A673 (cell line): Measurements from ENCODE around the gene ZNF268. TPM values are rescaled to one million over a fixed set of nuclear protein-coding genes. Genes with fewer than 3 reads are reported as not detected.

Source experiments
- BruUV-seq: library from RNA; stranded (reverse); fragments of 400-500 nt; replicated peaks from 2 replicates; lab custom pipeline; 2021; lab: Mats Ljungman, UMichigan
- CTCF ChIA-PET: fragments of 300-600 bp; sonication (Branson Sonifier 250); formaldehyde crosslinking; loops from one replicate; lab custom pipeline; 2022; ENCODE audit warnings: antibody characterized with exemption; lab: Charles Lee
- POLR2A ChIA-PET: fragments of 300-600 bp; sonication (Branson Sonifier 250); formaldehyde crosslinking; loops from one replicate; lab custom pipeline; 2022; ENCODE audit warnings: antibody characterized with exemption; ENCODE audit not compliant: low non-redundant PET; lab: Charles Lee
- DNase-seq: peaks from one replicate; pipeline ENCODE4 v3.0.0-alpha.2; 2015; ENCODE audit warnings: low spot score
- H3K27ac ChIP-seq: fragments of 200-600 bp; sonication (generic); 2 replicates; pipeline ENCODE4 v1.5.1; 2016; ENCODE audit warnings: mixed run types, low read depth, mild to moderate bottlenecking, mixed read lengths, antibody characterized with exemption, low read length; ENCODE audit not compliant: poor library complexity, severe bottlenecking
- H3K27me3 ChIP-seq: fragments of 200-600 bp; sonication (generic); replicated peaks from 2 replicates; pipeline ENCODE4 v1.6.1; 2017; ENCODE audit warnings: mixed run types, low read depth, mild to moderate bottlenecking, mixed read lengths, antibody characterized with exemption, low read length; ENCODE audit not compliant: insufficient read depth, poor library complexity
- H3K36me3 ChIP-seq: fragments of 200-600 bp; sonication (generic); 2 replicates; pipeline ENCODE4 v1.6.1; 2016; ENCODE audit warnings: mixed run types, mild to moderate bottlenecking, mixed read lengths, antibody characterized with exemption, low read length; ENCODE audit not compliant: insufficient read depth, poor library complexity, severe bottlenecking
- H3K4me1 ChIP-seq: fragments of 200-600 bp; sonication (generic); 2 replicates; pipeline ENCODE4 v1.6.1; 2017; ENCODE audit warnings: mixed run types, mild to moderate bottlenecking, mixed read lengths, antibody characterized with exemption, low read length; ENCODE audit not compliant: insufficient read depth, poor library complexity, severe bottlenecking
- H3K4me3 ChIP-seq: fragments of 200-600 bp; sonication (generic); 2 replicates; pipeline ENCODE4 v1.5.1; 2016; ENCODE audit warnings: low read depth, mixed run types, mild to moderate bottlenecking, mixed read lengths, low read length; ENCODE audit not compliant: poor library complexity, severe bottlenecking
- H3K9me3 ChIP-seq: fragments of 200-600 bp; sonication (generic); 2 replicates; pipeline ENCODE4 v1.6.1; 2016; ENCODE audit warnings: mixed run types, low read depth, mild to moderate bottlenecking, mixed read lengths, antibody characterized with exemption, low read length; ENCODE audit not compliant: poor library complexity, severe bottlenecking
- CTCF ChIP-seq: fragments of 300-800, 200-600 bp; sonication (generic); conservative IDR thresholded peaks from 2 replicates; pipeline ENCODE4 v1.5.1; 2017; ENCODE audit warnings: low read depth, mild to moderate bottlenecking, antibody characterized with exemption, low read length, moderate library complexity, mixed read lengths
- EZH2 ChIP-seq: fragments of 200-600 bp; sonication (generic); IDR thresholded peaks from 2 replicates; pipeline ENCODE4 v1.6.1; 2017; ENCODE audit warnings: borderline replicate concordance, low read depth, mild to moderate bottlenecking, mixed read lengths, antibody characterized with exemption, low read length; ENCODE audit not compliant: poor library complexity, severe bottlenecking
- intact Hi-C: fragments of 100-400 bp; cut with micrococcal nuclease; formaldehyde crosslinking; loops from one replicate; pipeline ENCODE4 v1.10.0; 2022; ENCODE audit not compliant: unreplicated experiment
- total RNA-seq: library from RNA; stranded (reverse); gene quantifications from 2 replicates; pipeline ENCODE4 v1.2.3, GENCODE V29; 2021

Gene ZNF268
- total RNA-seq, 1 experiment from 2014 or later = 20.6 TPM

DNA sequence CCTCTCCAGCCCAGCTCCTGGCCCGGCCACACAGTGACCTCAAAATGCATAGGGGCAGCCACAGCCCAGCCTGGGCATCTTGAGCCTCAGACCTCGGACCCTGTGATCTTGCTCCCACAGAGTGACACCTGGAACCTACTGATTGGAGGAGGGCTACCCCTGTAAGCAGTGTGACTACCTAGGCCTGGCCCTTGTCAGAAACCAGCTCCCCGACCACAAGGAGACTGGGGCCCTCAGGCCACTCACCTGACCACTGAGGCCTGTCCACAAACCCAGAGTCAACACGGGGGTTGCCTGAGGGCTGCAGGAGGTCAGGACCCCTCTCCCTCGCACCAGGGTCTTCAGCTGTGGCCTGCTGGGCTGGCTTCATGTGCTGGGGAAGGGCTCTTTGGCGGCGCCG lies 45.4 kb downstream of the ZNF268 start:
- Histone ChIP-seq H3K27ac (no peak overlapping the region), H3K4me3 (no peak overlapping the region), H3K36me3 (no peaks in the 10 kb centered on the region), H3K4me1 (no peaks in the 10 kb centered on the region), H3K27me3 (no peaks in the 10 kb centered on the region), H3K9me3 (peaks cover 27% of the 10 kb centered on the region)
- TF ChIP-seq CTCF (no peak), EZH2 (no peak)
- no TSS peak for BruUV-seq
- ChIA-PET CTCF (no interaction called here), POLR2A (no interaction called here)
- intact Hi-C loops = no loop called here
- no peak for DNase-seq

GRCh38 chr12:133227281-133227852 lies 46.1 kb downstream of the ZNF268 start:
- peaks cover 20% of the 10 kb centered on the region for H3K9me3 ChIP-seq
- intact Hi-C loops = no loop called here
- no peaks in the 10 kb centered on the region for H3K27me3 ChIP-seq
- no peak overlapping the region for H3K4me3 ChIP-seq
- TF ChIP-seq EZH2 (no peak), CTCF (no peak)
- POLR2A ChIA-PET = no interaction called here
- no TSS peak for BruUV-seq
- DNase-seq = no peak
- H3K27ac ChIP-seq = no peak overlapping the region
- no peaks in the 10 kb centered on the region for H3K36me3 ChIP-seq
- no peaks in the 10 kb centered on the region for H3K4me1 ChIP-seq
- CTCF ChIA-PET = no interaction called here

- POLR2A ChIA-PET = no interaction called here
These were observed 49.7 kb downstream of the ZNF268 start for GRCh38 chr12:133231001-133231400.

More at GRCh38 chr12:133231001-133231400, 49.7 kb downstream of the ZNF268 start:
- CTCF ChIA-PET = no interaction called here
- DNase-seq = no peak
- no TSS peak for BruUV-seq
- H3K9me3 ChIP-seq = peaks cover 17% of the 10 kb centered on the region
- no peak overlapping the region for H3K27ac ChIP-seq
- H3K27me3 ChIP-seq = no peaks in the 10 kb centered on the region
- H3K4me3 ChIP-seq = no peak overlapping the region
- TF ChIP-seq EZH2 (no peak), CTCF (no peak)
- H3K4me1 ChIP-seq = no peaks in the 10 kb centered on the region
- H3K36me3 ChIP-seq = no peaks in the 10 kb centered on the region
- intact Hi-C loops = no loop called here
